Measurements from ENCODE around the gene KLHL3.

Gene KLHL3

DNA sequence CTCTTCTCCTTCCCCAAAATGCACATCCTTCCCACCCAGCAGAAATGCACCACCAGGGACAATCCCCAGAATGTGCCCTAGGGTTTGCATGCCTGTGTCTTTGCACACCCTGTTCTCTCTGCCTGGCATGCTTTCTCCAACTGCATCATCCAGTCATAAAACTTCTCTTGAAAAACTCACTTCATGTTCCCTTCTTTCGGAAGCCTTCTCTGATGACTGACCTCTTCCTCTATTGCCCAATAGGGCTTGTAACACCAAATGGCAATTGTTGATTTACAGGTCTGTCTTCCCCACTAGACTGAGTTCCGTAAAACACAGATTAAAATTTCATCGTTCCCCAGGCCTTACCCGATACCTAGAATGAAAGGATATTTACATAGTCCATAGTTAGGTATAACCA lies 153.7 kb downstream of the KLHL3 start:
- H3K9ac ChIP-seq (ENCODE audit: low read length in 5 of 5), result no peak overlapping the region
- peaks cover 0 to 5% (median 0%) of the 10 kb centered on the region in 5 donors for H3K27me3 ChIP-seq (ENCODE audit: control insufficient read depth in 5 of 5, insufficient read depth in 4 of 5, low read length in 5 of 5)
- H3K9me3 ChIP-seq (ENCODE audit: control insufficient read depth in 5 of 5, low read length in 5 of 5), result peaks cover 0 to 12% (median 4%) of the 10 kb centered on the region in 5 donors
- H3K4me3 ChIP-seq (ENCODE audit: low read depth in 1 of 5, low read length in 5 of 5), result no peak overlapping the region
- H3K36me3 ChIP-seq (ENCODE audit: control insufficient read depth in 5 of 5, insufficient read depth in 5 of 5, low read length in 5 of 5), result no peaks in the 10 kb centered on the region
- no peak overlapping the region for H3K27ac ChIP-seq (ENCODE audit: low read depth, low read length)
- H3K4me1 ChIP-seq (ENCODE audit: control insufficient read depth in 5 of 5, insufficient read depth in 5 of 5, low read length in 5 of 5), result no peaks in the 10 kb centered on the region

DNA sequence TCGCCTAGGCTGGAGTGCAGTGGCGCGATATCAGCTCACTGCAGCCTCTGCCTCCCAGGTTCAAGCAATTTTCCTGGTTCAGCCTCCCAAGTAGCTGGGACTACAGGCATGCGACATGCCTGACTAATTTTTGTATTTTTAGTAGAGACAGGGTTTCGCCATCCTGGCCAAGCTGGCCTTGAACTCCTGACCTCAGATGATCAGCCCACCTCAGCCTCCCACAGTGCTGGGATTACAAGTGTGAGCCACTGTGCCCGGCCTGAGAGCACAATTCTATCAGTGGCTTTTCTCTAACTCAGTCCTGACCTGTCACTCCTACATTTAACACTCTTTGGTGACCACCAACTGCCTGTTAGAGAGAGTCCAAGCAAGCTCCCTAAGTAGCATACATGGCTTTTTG lies 154.1 kb downstream of the KLHL3 start:
- Histone ChIP-seq H3K4me1 (ENCODE audit: control insufficient read depth in 5 of 5, insufficient read depth in 5 of 5, low read length in 5 of 5) (no peaks in the 10 kb centered on the region), H3K36me3 (ENCODE audit: control insufficient read depth in 5 of 5, insufficient read depth in 5 of 5, low read length in 5 of 5) (no peaks in the 10 kb centered on the region), H3K27me3 (ENCODE audit: control insufficient read depth in 5 of 5, insufficient read depth in 4 of 5, low read length in 5 of 5) (peaks cover 0 to 5% (median 0%) of the 10 kb centered on the region in 5 donors), H3K27ac (ENCODE audit: low read depth, low read length) (no peak overlapping the region), H3K4me3 (ENCODE audit: low read depth in 1 of 5, low read length in 5 of 5) (no peak overlapping the region), H3K9ac (ENCODE audit: low read length in 5 of 5) (no peak overlapping the region), H3K9me3 (ENCODE audit: control insufficient read depth in 5 of 5, low read length in 5 of 5) (peaks cover 0 to 7% (median 4%) of the 10 kb centered on the region in 5 donors)

DNA sequence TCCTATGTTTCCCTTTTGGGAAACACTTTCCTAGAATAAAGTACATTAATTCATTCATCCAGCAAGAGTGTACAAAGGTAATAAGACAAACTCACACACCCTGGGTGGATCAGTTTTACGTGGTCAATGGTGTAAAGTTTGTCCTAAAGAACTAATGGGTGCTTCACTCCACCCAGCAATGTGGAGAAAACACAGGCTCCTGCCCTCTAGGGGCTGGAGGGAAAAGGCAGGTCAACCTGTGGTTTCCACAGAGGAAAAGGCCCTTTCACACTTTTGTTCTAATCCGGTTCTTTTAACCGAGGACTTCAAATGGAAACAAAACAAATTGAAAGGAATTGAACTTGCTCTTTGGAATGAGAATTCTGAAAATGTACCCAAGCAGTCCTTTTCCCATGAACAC lies 155.9 kb downstream of the KLHL3 start:
- H3K9ac ChIP-seq (ENCODE audit: low read length in 5 of 5), result no peak overlapping the region
- no peak overlapping the region for H3K27ac ChIP-seq (ENCODE audit: low read depth, low read length)
- peaks cover 0 to 8% (median 0%) of the 10 kb centered on the region in 5 donors for H3K4me1 ChIP-seq (ENCODE audit: control insufficient read depth in 5 of 5, insufficient read depth in 5 of 5, low read length in 5 of 5)
- H3K9me3 ChIP-seq (ENCODE audit: control insufficient read depth in 5 of 5, low read length in 5 of 5), result no peaks in the 10 kb centered on the region
- peaks cover 0 to 5% (median 0%) of the 10 kb centered on the region in 5 donors for H3K27me3 ChIP-seq (ENCODE audit: control insufficient read depth in 5 of 5, insufficient read depth in 4 of 5, low read length in 5 of 5)
- no peak overlapping the region for H3K4me3 ChIP-seq (ENCODE audit: low read depth in 1 of 5, low read length in 5 of 5)
- H3K36me3 ChIP-seq (ENCODE audit: control insufficient read depth in 5 of 5, insufficient read depth in 5 of 5, low read length in 5 of 5), result no peaks in the 10 kb centered on the region

DNA sequence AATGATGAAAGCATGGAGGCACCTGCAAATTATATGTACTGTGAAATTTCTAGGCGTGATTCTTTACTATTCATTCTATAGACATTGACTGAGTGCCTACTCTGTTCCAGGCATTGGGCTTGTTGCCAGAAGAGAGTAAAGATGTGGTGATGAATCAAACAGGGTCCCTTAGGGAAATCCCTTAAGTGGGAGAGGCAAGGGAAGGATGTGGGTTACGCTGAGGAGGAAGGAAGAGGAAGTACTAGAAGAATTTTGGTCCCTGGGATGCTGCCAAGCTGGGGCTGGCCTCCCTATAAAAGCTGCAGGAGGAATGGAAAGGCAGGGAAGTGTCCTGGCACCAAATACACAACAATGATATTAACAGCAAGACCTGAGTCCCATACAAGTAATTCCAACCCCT lies 160.0 kb downstream of the KLHL3 start:
- H3K27me3 ChIP-seq (ENCODE audit: control insufficient read depth in 5 of 5, insufficient read depth in 4 of 5, low read length in 5 of 5), result peaks cover 3 to 11% (median 4%) of the 10 kb centered on the region in 5 donors
- no peaks in the 10 kb centered on the region for H3K36me3 ChIP-seq (ENCODE audit: control insufficient read depth in 5 of 5, insufficient read depth in 5 of 5, low read length in 5 of 5)
- H3K9ac ChIP-seq (ENCODE audit: low read length in 5 of 5), result no peak overlapping the region
- H3K27ac ChIP-seq (ENCODE audit: low read depth, low read length), result no peak overlapping the region
- H3K9me3 ChIP-seq (ENCODE audit: control insufficient read depth in 5 of 5, low read length in 5 of 5), result no peaks in the 10 kb centered on the region
- H3K4me1 ChIP-seq (ENCODE audit: control insufficient read depth in 5 of 5, insufficient read depth in 5 of 5, low read length in 5 of 5), result peaks cover 0 to 8% (median 0%) of the 10 kb centered on the region in 5 donors
- H3K4me3 ChIP-seq (ENCODE audit: low read depth in 1 of 5, low read length in 5 of 5), result no peak overlapping the region

DNA sequence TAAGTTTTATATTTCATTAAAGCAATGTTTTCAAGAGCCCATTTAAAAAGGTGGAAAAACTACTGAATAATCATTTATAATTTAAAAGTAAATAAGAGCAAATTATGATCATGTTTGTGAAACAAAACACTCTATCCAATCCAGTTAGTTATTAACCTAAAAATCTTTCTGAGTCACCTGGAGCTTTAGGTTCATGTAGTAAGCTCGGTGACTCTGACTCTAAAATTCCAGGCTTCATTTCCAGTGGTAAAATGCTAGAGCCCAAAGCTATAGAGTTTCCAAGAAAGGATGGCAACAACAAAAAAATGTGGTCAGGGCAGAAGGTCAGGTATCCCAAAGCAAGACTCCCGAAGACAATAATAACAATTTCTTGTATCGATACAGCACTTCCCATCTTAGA lies 160.7 kb downstream of the KLHL3 start:
- Histone ChIP-seq H3K4me3 (ENCODE audit: low read depth in 1 of 5, low read length in 5 of 5) (no peak overlapping the region), H3K36me3 (ENCODE audit: control insufficient read depth in 5 of 5, insufficient read depth in 5 of 5, low read length in 5 of 5) (no peaks in the 10 kb centered on the region), H3K27me3 (ENCODE audit: control insufficient read depth in 5 of 5, insufficient read depth in 4 of 5, low read length in 5 of 5) (peaks cover 3 to 13% (median 6%) of the 10 kb centered on the region in 5 donors), H3K9ac (ENCODE audit: low read length in 5 of 5) (no peak overlapping the region), H3K4me1 (ENCODE audit: control insufficient read depth in 5 of 5, insufficient read depth in 5 of 5, low read length in 5 of 5) (peaks cover 0 to 8% (median 0%) of the 10 kb centered on the region in 5 donors), H3K9me3 (ENCODE audit: control insufficient read depth in 5 of 5, low read length in 5 of 5) (no peaks in the 10 kb centered on the region), H3K27ac (ENCODE audit: low read depth, low read length) (no peak overlapping the region)

DNA sequence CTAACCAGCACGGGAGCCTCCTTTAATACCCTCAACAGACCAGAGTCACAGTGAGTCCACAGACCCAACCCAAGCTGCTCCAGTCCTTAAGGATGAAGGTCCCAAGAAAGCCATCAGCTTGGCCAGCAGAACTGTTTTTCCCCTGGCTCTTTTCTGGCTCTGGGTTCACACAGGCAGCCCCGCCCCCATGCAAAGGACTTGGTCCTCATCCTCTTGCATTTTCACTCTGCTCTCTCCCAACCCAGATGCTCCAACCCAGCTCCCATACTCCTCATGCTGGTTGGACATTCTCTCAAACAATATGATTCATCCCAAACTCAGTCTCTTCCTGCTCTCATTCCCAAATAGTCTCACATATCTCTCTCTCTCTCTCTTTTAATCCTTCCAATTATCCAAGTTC lies 162.5 kb downstream of the KLHL3 start:
- Histone ChIP-seq H3K9me3 (ENCODE audit: control insufficient read depth in 5 of 5, low read length in 5 of 5) (no peaks in the 10 kb centered on the region), H3K4me1 (ENCODE audit: control insufficient read depth in 5 of 5, insufficient read depth in 5 of 5, low read length in 5 of 5) (peaks cover 0 to 8% (median 0%) of the 10 kb centered on the region in 5 donors), H3K27me3 (ENCODE audit: control insufficient read depth in 5 of 5, insufficient read depth in 4 of 5, low read length in 5 of 5) (peaks cover 3 to 10% (median 6%) of the 10 kb centered on the region in 5 donors), H3K36me3 (ENCODE audit: control insufficient read depth in 5 of 5, insufficient read depth in 5 of 5, low read length in 5 of 5) (no peaks in the 10 kb centered on the region), H3K4me3 (ENCODE audit: low read depth in 1 of 5, low read length in 5 of 5) (no peak overlapping the region), H3K27ac (ENCODE audit: low read depth, low read length) (no peak overlapping the region), H3K9ac (ENCODE audit: low read length in 5 of 5) (no peak overlapping the region)

DNA sequence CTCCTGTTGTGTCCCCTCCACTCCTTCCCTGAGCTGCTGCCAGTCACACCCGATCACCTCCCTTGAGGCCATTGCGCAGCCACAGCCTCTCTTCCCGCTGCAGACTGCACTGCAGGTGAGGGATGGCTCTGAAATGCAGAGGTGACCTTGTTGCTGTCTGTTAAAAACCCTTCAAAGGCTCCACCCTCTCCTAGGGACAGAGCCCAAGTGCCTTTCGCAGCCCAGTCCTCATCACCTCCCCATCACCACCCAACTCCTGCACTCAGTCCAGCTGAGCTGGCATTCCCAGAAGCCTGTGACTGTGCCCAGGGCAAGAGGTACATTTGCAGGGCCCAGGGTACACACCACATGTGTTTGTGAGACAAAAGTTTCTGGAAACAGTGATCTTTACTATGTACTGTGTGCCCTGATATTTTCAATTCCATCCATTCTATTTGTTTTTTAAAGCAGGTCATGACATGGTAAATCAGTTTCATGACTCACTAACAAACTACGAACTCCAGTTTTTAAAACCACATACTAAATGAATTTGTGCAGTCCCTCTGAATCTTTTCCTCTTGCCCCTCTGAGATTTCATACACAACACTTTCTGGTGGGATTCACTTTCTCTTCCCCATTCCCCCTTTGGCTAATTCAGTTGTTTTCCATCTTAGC lies 163.7 kb downstream of the KLHL3 start:
- Histone ChIP-seq H3K4me3 (ENCODE audit: low read depth in 1 of 5, low read length in 5 of 5) (no peak overlapping the region), H3K36me3 (ENCODE audit: control insufficient read depth in 5 of 5, insufficient read depth in 5 of 5, low read length in 5 of 5) (no peaks in the 10 kb centered on the region), H3K27ac (ENCODE audit: low read depth, low read length) (no peak overlapping the region), H3K27me3 (ENCODE audit: control insufficient read depth in 5 of 5, insufficient read depth in 4 of 5, low read length in 5 of 5) (peaks cover 3 to 8% (median 6%) of the 10 kb centered on the region in 5 donors), H3K9ac (ENCODE audit: low read length in 5 of 5) (no peak overlapping the region), H3K9me3 (ENCODE audit: control insufficient read depth in 5 of 5, low read length in 5 of 5) (no peaks in the 10 kb centered on the region), H3K4me1 (ENCODE audit: control insufficient read depth in 5 of 5, insufficient read depth in 5 of 5, low read length in 5 of 5) (peaks cover 0 to 9% (median 0%) of the 10 kb centered on the region in 5 donors)

DNA sequence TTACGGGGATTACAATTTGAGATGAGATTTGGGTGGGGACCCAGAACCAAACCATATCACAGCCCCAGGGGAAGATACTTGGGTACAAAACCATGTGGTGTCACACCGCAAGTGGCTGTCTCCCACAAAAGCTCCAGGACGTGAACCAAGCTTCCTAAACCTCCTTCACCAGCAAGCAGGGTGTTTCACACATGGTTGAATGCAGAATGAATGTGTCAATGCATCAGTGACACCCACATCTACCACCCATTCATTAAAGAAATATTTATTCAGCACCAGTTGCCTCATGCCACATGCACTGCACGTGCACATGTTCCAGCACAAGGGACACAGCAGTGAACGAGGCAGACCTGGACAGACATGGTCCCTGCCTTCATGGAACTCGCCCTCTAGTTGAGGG lies 165.8 kb downstream of the KLHL3 start:
- Histone ChIP-seq H3K27me3 (ENCODE audit: control insufficient read depth in 5 of 5, insufficient read depth in 4 of 5, low read length in 5 of 5) (peaks cover 3 to 8% (median 6%) of the 10 kb centered on the region in 5 donors), H3K36me3 (ENCODE audit: control insufficient read depth in 5 of 5, insufficient read depth in 5 of 5, low read length in 5 of 5) (no peaks in the 10 kb centered on the region), H3K9me3 (ENCODE audit: control insufficient read depth in 5 of 5, low read length in 5 of 5) (no peaks in the 10 kb centered on the region), H3K27ac (ENCODE audit: low read depth, low read length) (no peak overlapping the region), H3K4me1 (ENCODE audit: control insufficient read depth in 5 of 5, insufficient read depth in 5 of 5, low read length in 5 of 5) (peaks cover 0 to 11% (median 8%) of the 10 kb centered on the region in 5 donors), H3K9ac (ENCODE audit: low read length in 5 of 5) (no peak overlapping the region), H3K4me3 (ENCODE audit: low read depth in 1 of 5, low read length in 5 of 5) (no peak overlapping the region)
